B cell (primary cell): ENCODE data around the gene OXCT1. TPM values are rescaled to one million over a fixed set of nuclear protein-coding genes. Genes with fewer than 3 reads are reported as not detected.
A peak's percentile ranks its signal among the peaks of the same experiment; 100 is the strongest.

Experiments
- ATAC-seq: fragments of 200-7000 bp; cut with Tn5 transposase; one replicate; pipeline ENCODE4 v1.10.0; 2021; ENCODE audit warnings: low read depth, mild to moderate bottlenecking, moderate number of reproducible peaks, moderate library complexity
- CTCF ChIA-PET: fragments of 350-600 bp; sonication (Branson Sonifier 250); formaldehyde crosslinking; loops from one replicate; lab custom pipeline; 2021; ENCODE audit warnings: antibody characterized with exemption, inconsistent platforms; lab: Charles Lee
- POLR2A ChIA-PET: fragments of 350-600 bp; sonication (Branson Sonifier 250); formaldehyde crosslinking; loops from one replicate; lab custom pipeline; 2021; ENCODE audit warnings: antibody characterized with exemption; lab: Charles Lee
- DNase-seq: peaks from one replicate; pipeline ENCODE4 v3.0.0; 2013
- H2AFZ ChIP-seq: 2 replicates; pipeline ENCODE4 v1.6.1; 2012; ENCODE audit warnings: mild to moderate bottlenecking, low read depth, low read length; ENCODE audit not compliant: insufficient read depth, poor library complexity, severe bottlenecking
- H3K27ac ChIP-seq, 2 donors: 1 replicate in 1 of 2; 2 replicates in 1 of 2; pipeline ENCODE4 v1.5.1; 2012 to 2013; ENCODE audit warnings: low read length in 2 of 2, mild to moderate bottlenecking in 2 of 2, moderate library complexity in 1 of 2
- H3K27me3 ChIP-seq, 4 experiments: fragments of 200-600 bp in 1 of 4; sonication (generic) in 1 of 4; replicated peaks in 1 of 4; 1 replicate in 2 of 4; 2 replicates in 2 of 4; pipeline versions ENCODE4 v1.6.1 to v1.7.0; 2013 to 2016; ENCODE audit warnings: low read length in 3 of 4, mild to moderate bottlenecking in 2 of 4, mixed read lengths in 1 of 4, moderate library complexity in 1 of 4; ENCODE audit not compliant: insufficient read depth in 4 of 4, control insufficient read depth in 3 of 4; ENCODE audit errors: control extremely low read depth in 1 of 4
- H3K36me3 ChIP-seq, 2 experiments: replicated peaks in 1 of 2; 1 replicate in 1 of 2; 2 replicates in 1 of 2; pipeline versions ENCODE4 v1.6.1 to v1.7.1; 2013; ENCODE audit warnings: low read length in 1 of 2; ENCODE audit not compliant: insufficient read depth in 2 of 2, control insufficient read depth in 1 of 2; ENCODE audit errors: control extremely low read depth in 1 of 2, extremely low read depth in 1 of 2
- H3K4me1 ChIP-seq, 2 donors: fragments of 200-600 bp in 1 of 2; sonication (generic) in 1 of 2; 1 replicate in 1 of 2; 2 replicates in 1 of 2; pipeline versions ENCODE4 v1.5.1 to v1.6.1; 2013 to 2017; ENCODE audit warnings: low read length in 2 of 2; ENCODE audit not compliant: control insufficient read depth in 2 of 2, insufficient read depth in 2 of 2
- H3K4me2 ChIP-seq: replicated peaks from 2 replicates; pipeline ENCODE3; 2012; ENCODE audit warnings: mild to moderate bottlenecking, low read depth, low read length; ENCODE audit not compliant: poor library complexity, severe bottlenecking
- H3K4me3 ChIP-seq, 5 experiments: fragments of 200-600 bp in 1 of 5; sonication (generic) in 1 of 5; 1 replicate in 3 of 5; 2 replicates in 2 of 5; pipeline versions ENCODE4 v1.5.1 to v1.7.0; 2011 to 2016; ENCODE audit warnings: low read length in 4 of 5, mild to moderate bottlenecking in 4 of 5, low read depth in 2 of 5, control low read depth in 1 of 5, moderate library complexity in 1 of 5; ENCODE audit not compliant: insufficient read depth in 1 of 5; ENCODE audit errors: control extremely low read depth in 1 of 5, extremely low read depth in 1 of 5
- H3K79me2 ChIP-seq: fragments of 200-600 bp; sonication (generic); one replicate; pipeline ENCODE4 v1.6.0; 2016; ENCODE audit warnings: low read length; ENCODE audit not compliant: control insufficient read depth, insufficient read depth
- H3K9ac ChIP-seq: fragments of 200-600 bp; sonication (generic); 2 replicates; pipeline ENCODE4 v1.6.1; 2017; ENCODE audit warnings: mild to moderate bottlenecking, low read length, moderate library complexity
- H3K9me3 ChIP-seq, 3 donors: one replicate each; pipeline versions ENCODE4 v1.6.1 to v1.7.1; 2013; ENCODE audit warnings: low read length in 2 of 3; ENCODE audit not compliant: control insufficient read depth in 2 of 3, insufficient read depth in 1 of 3; ENCODE audit errors: control extremely low read depth in 1 of 3
- H4K20me1 ChIP-seq: 2 replicates; pipeline ENCODE4 v1.6.0; 2012; ENCODE audit warnings: mild to moderate bottlenecking, low read length; ENCODE audit not compliant: insufficient read depth, control insufficient read depth, poor library complexity, severe bottlenecking
- H3K27ac Mint-ChIP-seq: one replicate; pipeline ENCODE4 v1.8.0; 2021; ENCODE audit warnings: mixed read lengths
- H3K27me3 Mint-ChIP-seq: one replicate; pipeline ENCODE4 v1.8.0; 2021; ENCODE audit warnings: mixed read lengths
- H3K4me1 Mint-ChIP-seq: one replicate; pipeline ENCODE4 v1.8.0; 2021; ENCODE audit warnings: mixed read lengths
- H3K4me3 Mint-ChIP-seq: one replicate; pipeline ENCODE4 v1.8.0; 2021; ENCODE audit warnings: mixed read lengths
- H3K9me3 Mint-ChIP-seq: one replicate; pipeline ENCODE4 v1.8.0; 2022; ENCODE audit warnings: mixed read lengths; ENCODE audit not compliant: insufficient read depth
- EZH2 ChIP-seq: IDR thresholded peaks from 2 replicates; pipeline ENCODE4 v1.6.1; 2012; ENCODE audit warnings: borderline replicate concordance, low read depth, mild to moderate bottlenecking, moderate library complexity, low read length; ENCODE audit not compliant: insufficient read depth, poor library complexity, severe bottlenecking
- WGBS: methylation state at CpG from one replicate; pipeline ENCODE4 v1.1.5; 2013; ENCODE audit warnings: missing lambda C conversion rate; ENCODE audit not compliant: insufficient coverage; 5-methylcytosine and 5-hydroxymethylcytosine counted together
- intact Hi-C: fragments of 100-400 bp; cut with micrococcal nuclease; formaldehyde crosslinking; loops from one replicate; pipeline ENCODE4 v1.10.0; 2022
- polyA plus RNA-seq: library from polyadenylated mRNA; depleted of rRNA; stranded (reverse); fragments of >200 nt; gene quantifications from 2 replicates; pipeline ENCODE4 v1.2.3, GENCODE V29; 2012
- total RNA-seq, 2 donors: library from RNA; stranded (reverse); fragments of 120-200 nt in 1 of 2; gene quantifications; 1 replicate in 1 of 2; 2 replicates in 1 of 2; pipeline versions ENCODE4 v1.2.3 to v1.2.4, GENCODE V29; 2013 to 2022
- TF ChIP-seq, protein P1 (sequence below): fragments of 200-600 bp; IDR thresholded peaks from one replicate; pipeline ENCODE4 v1.8.0; 2022; ENCODE audit warnings: antibody characterized with exemption, mild to moderate bottlenecking

OXCT1 gene
- total and polyA plus RNA-seq, 2 donors (not counting 1 experiment from before 2014, with no cell fraction given): 11.0 to 35.6 TPM

DNA sequence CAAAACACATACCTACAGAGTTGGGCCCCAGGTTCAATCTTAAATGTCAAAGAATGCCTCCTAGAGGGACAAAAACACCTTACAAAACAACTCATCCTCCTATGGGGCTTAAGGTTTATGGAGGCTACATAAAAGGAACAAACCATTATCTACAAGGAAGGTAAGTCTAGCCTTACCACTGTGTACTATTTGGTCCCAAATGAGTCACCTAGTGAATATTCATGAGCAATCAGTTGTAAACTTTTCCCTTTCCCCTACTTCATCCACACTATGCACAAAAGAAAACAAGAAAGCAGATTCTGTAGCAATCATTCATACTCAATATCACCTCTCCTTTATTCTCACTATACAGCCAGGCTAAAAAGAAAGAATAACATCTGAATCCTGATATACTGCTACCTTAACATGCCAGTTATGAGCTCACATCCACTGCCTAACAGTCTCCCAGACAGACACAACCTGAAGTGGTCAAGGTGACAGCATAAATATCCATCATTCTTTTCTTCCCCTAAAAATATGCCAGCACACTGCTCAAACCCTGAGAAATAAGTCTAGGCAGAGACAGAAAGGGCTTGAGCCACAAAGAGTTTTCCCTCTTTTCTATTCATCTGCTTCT lies 6.2 kb downstream of the OXCT1 start:
- DNase-seq (no peak), ATAC-seq (no peak)
- ChIA-PET CTCF (interaction anchor here (1.0 to 3.9 kb wide), 4 partner anchors 7 to 1026 kb away, joined by 3 to 19 read pairs (median 11); no protein-coding TSS in a partner anchor), POLR2A (interaction anchor here (0.6 kb wide), 1 partner anchor 1529 kb away, joined by 3 read pairs; no protein-coding TSS in a partner anchor)
- intact Hi-C loops: no loop called here
- Histone ChIP-seq H4K20me1 (no peaks in the 10 kb centered on the region), H3K79me2 (peaks cover 4% of the 10 kb centered on the region), H3K36me3 (peaks cover 2 to 22% of the 10 kb centered on the region in 2 experiments), H3K9me3 (no peaks in the 10 kb centered on the region), H3K27ac (peak overlapping the region in 1 of 2 donors; percentile 47), H2AFZ (no peak overlapping the region), H3K4me1 (peaks cover 3 to 4% of the 10 kb centered on the region in 2 donors), H3K4me2 (no peak overlapping the region), H3K4me3 (no peak overlapping the region), H3K27me3 (no peaks in the 10 kb centered on the region), H3K9ac (no peak overlapping the region)
- Mint-ChIP-seq H3K9me3 (no peaks in the 10 kb centered on the region), H3K27me3 (no peaks in the 10 kb centered on the region), H3K4me3 (no peak overlapping the region), H3K4me1 (peaks cover 35% of the 10 kb centered on the region), H3K27ac (peak overlapping the region; percentile 12)
- TF ChIP-seq EZH2: no peak
- TF ChIP-seq, protein P1, sequence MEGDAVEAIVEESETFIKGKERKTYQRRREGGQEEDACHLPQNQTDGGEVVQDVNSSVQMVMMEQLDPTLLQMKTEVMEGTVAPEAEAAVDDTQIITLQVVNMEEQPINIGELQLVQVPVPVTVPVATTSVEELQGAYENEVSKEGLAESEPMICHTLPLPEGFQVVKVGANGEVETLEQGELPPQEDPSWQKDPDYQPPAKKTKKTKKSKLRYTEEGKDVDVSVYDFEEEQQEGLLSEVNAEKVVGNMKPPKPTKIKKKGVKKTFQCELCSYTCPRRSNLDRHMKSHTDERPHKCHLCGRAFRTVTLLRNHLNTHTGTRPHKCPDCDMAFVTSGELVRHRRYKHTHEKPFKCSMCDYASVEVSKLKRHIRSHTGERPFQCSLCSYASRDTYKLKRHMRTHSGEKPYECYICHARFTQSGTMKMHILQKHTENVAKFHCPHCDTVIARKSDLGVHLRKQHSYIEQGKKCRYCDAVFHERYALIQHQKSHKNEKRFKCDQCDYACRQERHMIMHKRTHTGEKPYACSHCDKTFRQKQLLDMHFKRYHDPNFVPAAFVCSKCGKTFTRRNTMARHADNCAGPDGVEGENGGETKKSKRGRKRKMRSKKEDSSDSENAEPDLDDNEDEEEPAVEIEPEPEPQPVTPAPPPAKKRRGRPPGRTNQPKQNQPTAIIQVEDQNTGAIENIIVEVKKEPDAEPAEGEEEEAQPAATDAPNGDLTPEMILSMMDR: no peak

DNA sequence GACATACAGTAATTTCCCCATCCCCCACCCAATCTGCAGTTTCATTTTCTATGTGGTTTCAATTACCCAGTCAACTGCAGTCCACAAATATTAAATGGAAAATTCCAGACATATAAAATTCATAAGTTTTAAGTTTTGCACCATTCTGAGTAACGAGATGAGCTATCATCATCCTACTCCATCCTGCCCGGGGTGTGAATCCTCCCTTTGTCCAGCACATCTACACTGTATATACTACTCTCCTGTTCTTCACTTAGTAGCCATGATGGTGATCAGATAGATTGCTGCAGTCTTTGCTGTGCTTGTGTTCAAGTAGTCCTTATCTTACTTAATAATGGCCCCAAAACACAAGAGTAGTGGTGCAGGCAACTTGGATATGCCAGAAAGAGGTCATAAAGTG lies 11.3 kb downstream of the OXCT1 start:
- ATAC-seq (no peak), DNase-seq (no peak)
- Histone ChIP-seq H3K27me3 (no peaks in the 10 kb centered on the region), H3K36me3 (peaks cover 3 to 51% of the 10 kb centered on the region in 2 experiments), H3K9me3 (no peaks in the 10 kb centered on the region), H3K4me1 (no peaks in the 10 kb centered on the region), H3K27ac (no peak overlapping the region), H3K9ac (no peak overlapping the region), H3K4me2 (no peak overlapping the region), H2AFZ (no peak overlapping the region), H4K20me1 (peaks cover 6% of the 10 kb centered on the region), H3K4me3 (no peak overlapping the region), H3K79me2 (peaks cover 9% of the 10 kb centered on the region)
- no peaks in the 10 kb centered on the region for H3K27me3 Mint-ChIP-seq
- intact Hi-C loops: no loop called here
- ChIA-PET POLR2A (no interaction called here), CTCF (interaction anchor here (0.8 to 8.8 kb wide), 12 partner anchors 9 to 1031 kb away, joined by 3 to 316 read pairs (median 3); partner anchors contain the start of gene RIMOC1)
- H3K27ac Mint-ChIP-seq: no peak overlapping the region
- no peaks in the 10 kb centered on the region for H3K9me3 Mint-ChIP-seq
- TF ChIP-seq, protein P1: no peak
- no peak for TF ChIP-seq EZH2
- H3K4me3 Mint-ChIP-seq: no peak overlapping the region
- WGBS: no CpG with 5 or more reads among the region's 2 CpGs
- peaks cover 6% of the 10 kb centered on the region for H3K4me1 Mint-ChIP-seq
